ENCODE results near the gene ID2.

ID2 gene

GRCh38 chr2:8681786-8682692 lies at the start of gene ID2:
Gene ID2 (plus strand): TSS chr2:8682056. CDS start chr2:8682166, 110 bp downstream.
- DNase-seq (ENCODE audit: low spot score) = peak; percentile 98

GRCh38 chr2:8632755-8633154 lies 49.1 kb upstream of the ID2 start:
- no peak for DNase-seq (ENCODE audit: low spot score)

GRCh38 chr2:8633186-8633734 lies 48.6 kb upstream of the ID2 start:
- no peak for DNase-seq (ENCODE audit: low spot score)

- DNase-seq (ENCODE audit: low spot score) = no peak
These were observed 48.0 kb upstream of the ID2 start for GRCh38 chr2:8633735-8634313.

GRCh38 chr2:8634466-8635172 lies 47.2 kb upstream of the ID2 start:
- DNase-seq (ENCODE audit: low spot score) = no peak

- no peak for DNase-seq (ENCODE audit: low spot score)
These were observed 45.8 kb upstream of the ID2 start for GRCh38 chr2:8636041-8636491.

GRCh38 chr2:8636721-8637636 lies 44.9 kb upstream of the ID2 start:
- no peak for DNase-seq (ENCODE audit: low spot score)

- DNase-seq (ENCODE audit: low spot score) = no peak
These were observed 43.5 kb upstream of the ID2 start for GRCh38 chr2:8638327-8638726.

- no peak for DNase-seq (ENCODE audit: low spot score)
These were observed 42.7 kb upstream of the ID2 start for GRCh38 chr2:8639122-8639635.

GRCh38 chr2:8640498-8640897 lies 41.4 kb upstream of the ID2 start:
- no peak for DNase-seq (ENCODE audit: low spot score)

- DNase-seq (ENCODE audit: low spot score) = no peak
These were observed 40.4 kb upstream of the ID2 start for GRCh38 chr2:8641301-8641965.

- no peak for DNase-seq (ENCODE audit: low spot score)
These were observed 39.3 kb upstream of the ID2 start for GRCh38 chr2:8642366-8643068.

GRCh38 chr2:8643250-8643995 lies 38.4 kb upstream of the ID2 start:
- DNase-seq (ENCODE audit: low spot score) = no peak

- DNase-seq (ENCODE audit: low spot score) = no peak
These were observed 37.9 kb upstream of the ID2 start for GRCh38 chr2:8643996-8644356.

GRCh38 chr2:8644605-8645175 lies 37.2 kb upstream of the ID2 start:
- no peak for DNase-seq (ENCODE audit: low spot score)

- no peak for DNase-seq (ENCODE audit: low spot score)
These were observed 36.6 kb upstream of the ID2 start for GRCh38 chr2:8645176-8645831.

- DNase-seq (ENCODE audit: low spot score) = no peak
These were observed 35.0 kb upstream of the ID2 start for GRCh38 chr2:8646731-8647461.

GRCh38 chr2:8647462-8647857 lies 34.4 kb upstream of the ID2 start:
- DNase-seq (ENCODE audit: low spot score) = no peak

Data from CD4-positive, alpha-beta T cell treated with Interleukin-6 at 100 ng/mL for 8 hours (primary cell).